NCI-H2227 (cell line): ENCODE results near the gene CAMK2D.

Source experiments
- DNase-seq: peaks from one replicate; lab custom pipeline; 2025; ENCODE audit not compliant: unreplicated experiment; lab: John Stamatoyannopoulos, UW

CAMK2D gene

DNA sequence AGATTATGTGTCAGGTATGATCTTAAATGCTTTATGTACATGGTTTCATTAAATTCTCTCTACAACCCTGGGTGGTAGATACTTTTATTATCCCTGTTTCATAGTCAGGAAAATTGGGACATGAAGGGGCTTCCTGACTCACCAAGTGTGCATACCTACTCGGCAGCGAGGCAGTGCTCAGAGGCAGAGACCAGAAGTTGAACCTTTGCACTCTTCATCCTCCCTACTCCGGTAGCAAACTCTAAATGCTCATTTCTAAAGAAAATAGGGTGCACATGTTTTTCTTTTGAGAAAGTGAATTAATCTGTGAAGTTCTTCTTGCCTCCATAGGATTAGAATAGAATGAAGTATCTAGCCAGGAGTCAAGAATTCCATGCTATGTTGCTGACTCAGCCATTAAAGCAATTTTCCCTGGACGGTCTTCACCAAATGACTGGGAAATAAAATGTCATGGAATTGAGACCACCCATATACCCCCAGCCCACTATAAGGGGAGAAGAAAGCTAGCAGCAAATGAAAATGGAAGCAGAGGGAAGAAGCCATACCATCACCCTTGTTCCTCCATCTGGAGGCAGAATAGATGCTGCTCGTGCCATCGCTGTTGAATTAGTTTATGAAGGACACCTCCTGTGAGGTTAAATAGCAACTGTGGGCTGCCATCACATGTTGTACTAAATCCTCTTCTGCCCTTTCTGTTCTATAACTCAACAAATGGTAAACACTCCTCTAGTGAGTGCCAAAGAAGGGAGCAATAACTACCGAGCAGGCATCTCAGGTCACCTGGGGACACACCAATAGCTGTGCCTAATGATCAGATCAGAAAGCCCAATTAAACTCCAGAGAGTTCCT is 355.4 kb downstream of the CAMK2D start:
- no peak for DNase-seq

DNA sequence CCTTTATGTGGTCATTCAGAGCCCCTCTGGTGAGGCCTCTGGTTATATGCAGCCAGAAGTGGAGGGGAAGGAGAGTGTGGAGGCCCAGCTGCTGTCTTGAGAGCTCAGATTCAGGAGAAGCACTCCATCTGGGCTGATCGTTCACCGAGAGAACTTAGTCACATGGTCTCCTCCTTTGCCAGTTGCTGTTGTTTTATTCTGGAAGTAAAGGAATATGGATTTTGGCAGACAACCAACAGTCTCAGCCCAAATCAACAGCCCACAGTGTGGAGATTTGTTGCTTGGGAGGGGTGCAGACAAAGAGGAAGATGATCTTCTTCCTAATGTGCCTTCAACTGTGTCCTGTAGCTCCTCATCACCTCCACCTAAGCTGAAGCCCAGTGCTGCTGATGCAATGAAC is 356.7 kb downstream of the CAMK2D start:
- no peak for DNase-seq

DNA sequence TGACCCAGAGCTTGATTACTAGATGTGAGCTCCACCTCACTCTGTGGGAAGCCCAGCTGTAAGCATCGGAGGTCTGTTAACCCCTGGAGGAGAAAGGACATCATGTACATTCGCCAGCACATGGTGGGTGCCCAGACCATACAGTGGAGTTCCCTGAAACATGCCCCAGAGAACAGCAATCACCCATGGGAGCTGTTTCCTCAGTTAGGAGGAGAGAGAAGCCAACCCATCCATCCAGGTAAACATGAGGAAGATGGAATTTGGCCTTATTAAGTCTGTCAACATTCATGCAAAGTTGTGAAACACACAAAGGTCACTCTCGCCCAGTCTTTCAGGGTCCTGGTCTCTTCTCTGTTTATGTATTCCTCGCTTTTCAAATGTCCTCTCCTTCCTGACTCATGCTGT is 357.4 kb downstream of the CAMK2D start:
- DNase-seq, result no peak
